ENCODE data around the gene DPP6.

DNA sequence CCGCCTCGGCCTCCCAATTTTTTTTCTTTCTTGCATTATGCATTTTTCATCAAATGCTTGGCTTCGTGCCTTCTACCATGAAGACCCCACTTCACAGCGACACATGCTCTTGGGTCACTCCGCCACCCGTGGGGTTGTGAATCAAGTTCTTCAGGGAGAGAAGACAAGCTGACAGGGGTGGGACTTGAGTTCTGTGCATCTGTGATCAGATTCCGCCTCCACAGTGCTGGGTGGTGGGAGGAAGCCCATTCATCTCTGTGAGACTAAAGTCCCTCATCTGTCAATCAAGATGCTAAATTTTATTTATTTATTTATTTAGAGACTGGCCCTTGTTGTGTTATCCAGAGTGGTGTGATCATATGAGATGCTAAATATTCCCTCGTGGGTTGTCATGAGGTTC is 333.0 kb downstream of the DPP6 start:
- TF ChIP-seq, protein P1, sequence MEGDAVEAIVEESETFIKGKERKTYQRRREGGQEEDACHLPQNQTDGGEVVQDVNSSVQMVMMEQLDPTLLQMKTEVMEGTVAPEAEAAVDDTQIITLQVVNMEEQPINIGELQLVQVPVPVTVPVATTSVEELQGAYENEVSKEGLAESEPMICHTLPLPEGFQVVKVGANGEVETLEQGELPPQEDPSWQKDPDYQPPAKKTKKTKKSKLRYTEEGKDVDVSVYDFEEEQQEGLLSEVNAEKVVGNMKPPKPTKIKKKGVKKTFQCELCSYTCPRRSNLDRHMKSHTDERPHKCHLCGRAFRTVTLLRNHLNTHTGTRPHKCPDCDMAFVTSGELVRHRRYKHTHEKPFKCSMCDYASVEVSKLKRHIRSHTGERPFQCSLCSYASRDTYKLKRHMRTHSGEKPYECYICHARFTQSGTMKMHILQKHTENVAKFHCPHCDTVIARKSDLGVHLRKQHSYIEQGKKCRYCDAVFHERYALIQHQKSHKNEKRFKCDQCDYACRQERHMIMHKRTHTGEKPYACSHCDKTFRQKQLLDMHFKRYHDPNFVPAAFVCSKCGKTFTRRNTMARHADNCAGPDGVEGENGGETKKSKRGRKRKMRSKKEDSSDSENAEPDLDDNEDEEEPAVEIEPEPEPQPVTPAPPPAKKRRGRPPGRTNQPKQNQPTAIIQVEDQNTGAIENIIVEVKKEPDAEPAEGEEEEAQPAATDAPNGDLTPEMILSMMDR (IDR thresholded peaks at IDR 0.05) = no peak
- TF ChIP-seq POLR2A (IDR thresholded peaks at IDR 0.05; ENCODE audit: low read depth) = no peak
- no peak for TF ChIP-seq POLR2AphosphoS5 (IDR thresholded peaks at IDR 0.05)
